ENCODE measurements around the gene SMIM22.

DNA sequence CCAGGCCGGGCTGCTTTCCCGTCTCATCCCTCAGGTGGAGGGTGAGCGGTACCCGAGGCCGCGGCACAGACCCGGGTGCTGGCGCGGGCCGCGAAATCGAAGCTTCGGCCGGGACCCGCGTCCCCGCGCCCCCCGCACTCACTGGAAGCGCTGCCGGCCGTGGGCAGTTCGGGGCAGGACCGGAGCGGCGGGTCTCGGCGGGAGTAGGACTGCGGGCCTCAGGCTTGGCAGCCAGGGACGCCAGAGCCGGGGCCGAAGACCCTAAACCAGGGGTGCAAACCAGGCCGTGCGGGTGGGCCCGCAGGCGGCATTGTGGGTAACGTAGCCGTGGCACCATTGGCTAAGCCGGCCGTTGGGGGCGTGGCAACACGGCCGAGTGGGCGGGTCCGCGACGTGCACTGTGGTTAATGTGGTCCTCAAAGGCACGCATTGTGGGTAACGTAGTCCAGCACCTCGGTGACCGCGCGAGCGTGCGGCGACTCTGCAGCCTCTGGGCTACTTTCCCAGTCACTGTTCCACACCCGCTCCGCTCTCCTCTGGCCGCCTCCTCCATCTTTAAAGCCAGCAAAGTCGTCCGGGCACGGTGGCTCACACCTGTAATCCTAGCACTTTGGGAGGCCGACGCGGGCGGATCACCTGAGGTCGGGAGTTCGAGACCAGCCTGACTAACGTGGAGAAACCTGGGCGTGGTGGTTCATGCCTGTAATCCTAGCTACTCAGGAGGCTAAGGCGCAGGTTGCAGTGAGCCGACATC is 28.1 kb upstream of the SMIM22 start, which contains the start of gene ZNF500:
- TF ChIP-seq RXRA (IDR thresholded peaks at IDR 0.05): peak; percentile 80 to 88
- TF ChIP-seq YY1 (IDR thresholded peaks at IDR 0.05): peak; percentile 91
- TF ChIP-seq, protein P1, sequence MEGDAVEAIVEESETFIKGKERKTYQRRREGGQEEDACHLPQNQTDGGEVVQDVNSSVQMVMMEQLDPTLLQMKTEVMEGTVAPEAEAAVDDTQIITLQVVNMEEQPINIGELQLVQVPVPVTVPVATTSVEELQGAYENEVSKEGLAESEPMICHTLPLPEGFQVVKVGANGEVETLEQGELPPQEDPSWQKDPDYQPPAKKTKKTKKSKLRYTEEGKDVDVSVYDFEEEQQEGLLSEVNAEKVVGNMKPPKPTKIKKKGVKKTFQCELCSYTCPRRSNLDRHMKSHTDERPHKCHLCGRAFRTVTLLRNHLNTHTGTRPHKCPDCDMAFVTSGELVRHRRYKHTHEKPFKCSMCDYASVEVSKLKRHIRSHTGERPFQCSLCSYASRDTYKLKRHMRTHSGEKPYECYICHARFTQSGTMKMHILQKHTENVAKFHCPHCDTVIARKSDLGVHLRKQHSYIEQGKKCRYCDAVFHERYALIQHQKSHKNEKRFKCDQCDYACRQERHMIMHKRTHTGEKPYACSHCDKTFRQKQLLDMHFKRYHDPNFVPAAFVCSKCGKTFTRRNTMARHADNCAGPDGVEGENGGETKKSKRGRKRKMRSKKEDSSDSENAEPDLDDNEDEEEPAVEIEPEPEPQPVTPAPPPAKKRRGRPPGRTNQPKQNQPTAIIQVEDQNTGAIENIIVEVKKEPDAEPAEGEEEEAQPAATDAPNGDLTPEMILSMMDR (IDR thresholded peaks at IDR 0.05; ENCODE audit: low read depth, low read length, missing input control): no peak
- peak; percentile 6 to 33 for TF ChIP-seq RAD21 (IDR thresholded peaks at IDR 0.05)
- peak; percentile 34 to 48 for TF ChIP-seq EGR1 (IDR thresholded peaks at IDR 0.05; ENCODE audit: low read depth in 2 of 2)
- TF ChIP-seq FOXA2 (IDR thresholded peaks at IDR 0.05): no peak
- TF ChIP-seq HNF4A (conservative IDR thresholded peaks at IDR 0.05): no peak
- peak; percentile 83 for TF ChIP-seq SP1 (IDR thresholded peaks at IDR 0.05)
- TF ChIP-seq, protein P2, sequence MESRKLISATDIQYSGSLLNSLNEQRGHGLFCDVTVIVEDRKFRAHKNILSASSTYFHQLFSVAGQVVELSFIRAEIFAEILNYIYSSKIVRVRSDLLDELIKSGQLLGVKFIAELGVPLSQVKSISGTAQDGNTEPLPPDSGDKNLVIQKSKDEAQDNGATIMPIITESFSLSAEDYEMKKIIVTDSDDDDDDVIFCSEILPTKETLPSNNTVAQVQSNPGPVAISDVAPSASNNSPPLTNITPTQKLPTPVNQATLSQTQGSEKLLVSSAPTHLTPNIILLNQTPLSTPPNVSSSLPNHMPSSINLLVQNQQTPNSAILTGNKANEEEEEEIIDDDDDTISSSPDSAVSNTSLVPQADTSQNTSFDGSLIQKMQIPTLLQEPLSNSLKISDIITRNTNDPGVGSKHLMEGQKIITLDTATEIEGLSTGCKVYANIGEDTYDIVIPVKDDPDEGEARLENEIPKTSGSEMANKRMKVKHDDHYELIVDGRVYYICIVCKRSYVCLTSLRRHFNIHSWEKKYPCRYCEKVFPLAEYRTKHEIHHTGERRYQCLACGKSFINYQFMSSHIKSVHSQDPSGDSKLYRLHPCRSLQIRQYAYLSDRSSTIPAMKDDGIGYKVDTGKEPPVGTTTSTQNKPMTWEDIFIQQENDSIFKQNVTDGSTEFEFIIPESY (IDR thresholded peaks at IDR 0.05): peak; percentile 94
- TF ChIP-seq, protein P3, sequence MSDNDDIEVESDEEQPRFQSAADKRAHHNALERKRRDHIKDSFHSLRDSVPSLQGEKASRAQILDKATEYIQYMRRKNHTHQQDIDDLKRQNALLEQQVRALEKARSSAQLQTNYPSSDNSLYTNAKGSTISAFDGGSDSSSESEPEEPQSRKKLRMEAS (IDR thresholded peaks at IDR 0.05): no peak
- TF ChIP-seq JUND (IDR thresholded peaks at IDR 0.05): no peak
- TF ChIP-seq, protein P4, sequence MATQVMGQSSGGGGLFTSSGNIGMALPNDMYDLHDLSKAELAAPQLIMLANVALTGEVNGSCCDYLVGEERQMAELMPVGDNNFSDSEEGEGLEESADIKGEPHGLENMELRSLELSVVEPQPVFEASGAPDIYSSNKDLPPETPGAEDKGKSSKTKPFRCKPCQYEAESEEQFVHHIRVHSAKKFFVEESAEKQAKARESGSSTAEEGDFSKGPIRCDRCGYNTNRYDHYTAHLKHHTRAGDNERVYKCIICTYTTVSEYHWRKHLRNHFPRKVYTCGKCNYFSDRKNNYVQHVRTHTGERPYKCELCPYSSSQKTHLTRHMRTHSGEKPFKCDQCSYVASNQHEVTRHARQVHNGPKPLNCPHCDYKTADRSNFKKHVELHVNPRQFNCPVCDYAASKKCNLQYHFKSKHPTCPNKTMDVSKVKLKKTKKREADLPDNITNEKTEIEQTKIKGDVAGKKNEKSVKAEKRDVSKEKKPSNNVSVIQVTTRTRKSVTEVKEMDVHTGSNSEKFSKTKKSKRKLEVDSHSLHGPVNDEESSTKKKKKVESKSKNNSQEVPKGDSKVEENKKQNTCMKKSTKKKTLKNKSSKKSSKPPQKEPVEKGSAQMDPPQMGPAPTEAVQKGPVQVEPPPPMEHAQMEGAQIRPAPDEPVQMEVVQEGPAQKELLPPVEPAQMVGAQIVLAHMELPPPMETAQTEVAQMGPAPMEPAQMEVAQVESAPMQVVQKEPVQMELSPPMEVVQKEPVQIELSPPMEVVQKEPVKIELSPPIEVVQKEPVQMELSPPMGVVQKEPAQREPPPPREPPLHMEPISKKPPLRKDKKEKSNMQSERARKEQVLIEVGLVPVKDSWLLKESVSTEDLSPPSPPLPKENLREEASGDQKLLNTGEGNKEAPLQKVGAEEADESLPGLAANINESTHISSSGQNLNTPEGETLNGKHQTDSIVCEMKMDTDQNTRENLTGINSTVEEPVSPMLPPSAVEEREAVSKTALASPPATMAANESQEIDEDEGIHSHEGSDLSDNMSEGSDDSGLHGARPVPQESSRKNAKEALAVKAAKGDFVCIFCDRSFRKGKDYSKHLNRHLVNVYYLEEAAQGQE (IDR thresholded peaks at IDR 0.05): peak; percentile 83

Measured in liver (tissue), 3 donors.